ENCODE measurements around the gene KLB.

DNA sequence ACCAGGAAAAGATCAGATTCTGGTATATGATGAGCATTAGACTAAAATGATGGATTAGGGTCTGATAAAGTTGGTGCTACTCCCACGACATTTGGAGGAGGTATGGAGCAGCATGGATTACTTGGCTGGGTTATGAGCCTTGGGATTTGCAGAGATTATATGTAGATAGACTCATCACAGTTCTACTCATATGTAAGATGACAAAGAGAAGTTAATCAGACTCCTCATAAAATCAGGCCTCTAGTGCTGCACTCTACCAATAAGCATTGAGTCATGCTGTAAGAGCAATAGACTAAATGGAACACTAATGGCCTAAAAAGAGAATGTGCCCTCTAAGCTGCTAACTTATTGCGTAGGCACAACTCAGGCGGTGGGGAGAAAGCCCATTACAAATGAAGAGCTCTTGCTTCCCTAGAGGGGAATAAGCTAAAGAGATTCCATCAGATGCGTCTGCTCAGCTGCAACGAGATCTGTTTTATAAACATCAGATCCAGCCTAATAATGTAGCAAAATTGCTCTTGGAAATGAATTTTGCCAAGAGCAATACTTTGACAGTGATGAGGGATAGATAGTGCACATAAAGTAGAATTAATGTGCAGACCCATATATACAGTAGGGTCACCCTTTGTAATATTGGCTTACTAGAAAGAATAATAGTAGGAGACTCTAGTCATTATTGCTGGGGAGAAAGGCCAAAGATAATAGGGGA lies 69.6 kb downstream of the KLB start:
- TF ChIP-seq, protein P1, sequence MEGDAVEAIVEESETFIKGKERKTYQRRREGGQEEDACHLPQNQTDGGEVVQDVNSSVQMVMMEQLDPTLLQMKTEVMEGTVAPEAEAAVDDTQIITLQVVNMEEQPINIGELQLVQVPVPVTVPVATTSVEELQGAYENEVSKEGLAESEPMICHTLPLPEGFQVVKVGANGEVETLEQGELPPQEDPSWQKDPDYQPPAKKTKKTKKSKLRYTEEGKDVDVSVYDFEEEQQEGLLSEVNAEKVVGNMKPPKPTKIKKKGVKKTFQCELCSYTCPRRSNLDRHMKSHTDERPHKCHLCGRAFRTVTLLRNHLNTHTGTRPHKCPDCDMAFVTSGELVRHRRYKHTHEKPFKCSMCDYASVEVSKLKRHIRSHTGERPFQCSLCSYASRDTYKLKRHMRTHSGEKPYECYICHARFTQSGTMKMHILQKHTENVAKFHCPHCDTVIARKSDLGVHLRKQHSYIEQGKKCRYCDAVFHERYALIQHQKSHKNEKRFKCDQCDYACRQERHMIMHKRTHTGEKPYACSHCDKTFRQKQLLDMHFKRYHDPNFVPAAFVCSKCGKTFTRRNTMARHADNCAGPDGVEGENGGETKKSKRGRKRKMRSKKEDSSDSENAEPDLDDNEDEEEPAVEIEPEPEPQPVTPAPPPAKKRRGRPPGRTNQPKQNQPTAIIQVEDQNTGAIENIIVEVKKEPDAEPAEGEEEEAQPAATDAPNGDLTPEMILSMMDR (IDR thresholded peaks at IDR 0.05; ENCODE audit: low read depth, low read length, missing input control): no peak
- no peak for TF ChIP-seq TAF1 (conservative IDR thresholded peaks at IDR 0.05)
- no peak for TF ChIP-seq FOXA2 (IDR thresholded peaks at IDR 0.05)
- no peak for TF ChIP-seq RAD21 (IDR thresholded peaks at IDR 0.05)
- no peak for TF ChIP-seq HNF4G (IDR thresholded peaks at IDR 0.05)
- no peak for TF ChIP-seq JUND (IDR thresholded peaks at IDR 0.05)
- TF ChIP-seq, protein P2, sequence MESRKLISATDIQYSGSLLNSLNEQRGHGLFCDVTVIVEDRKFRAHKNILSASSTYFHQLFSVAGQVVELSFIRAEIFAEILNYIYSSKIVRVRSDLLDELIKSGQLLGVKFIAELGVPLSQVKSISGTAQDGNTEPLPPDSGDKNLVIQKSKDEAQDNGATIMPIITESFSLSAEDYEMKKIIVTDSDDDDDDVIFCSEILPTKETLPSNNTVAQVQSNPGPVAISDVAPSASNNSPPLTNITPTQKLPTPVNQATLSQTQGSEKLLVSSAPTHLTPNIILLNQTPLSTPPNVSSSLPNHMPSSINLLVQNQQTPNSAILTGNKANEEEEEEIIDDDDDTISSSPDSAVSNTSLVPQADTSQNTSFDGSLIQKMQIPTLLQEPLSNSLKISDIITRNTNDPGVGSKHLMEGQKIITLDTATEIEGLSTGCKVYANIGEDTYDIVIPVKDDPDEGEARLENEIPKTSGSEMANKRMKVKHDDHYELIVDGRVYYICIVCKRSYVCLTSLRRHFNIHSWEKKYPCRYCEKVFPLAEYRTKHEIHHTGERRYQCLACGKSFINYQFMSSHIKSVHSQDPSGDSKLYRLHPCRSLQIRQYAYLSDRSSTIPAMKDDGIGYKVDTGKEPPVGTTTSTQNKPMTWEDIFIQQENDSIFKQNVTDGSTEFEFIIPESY (IDR thresholded peaks at IDR 0.05): no peak
- no peak for TF ChIP-seq EGR1 (IDR thresholded peaks at IDR 0.05; ENCODE audit: low read depth in 2 of 2)
- TF ChIP-seq YY1 (IDR thresholded peaks at IDR 0.05): no peak
